ENCODE results near the gene CHAF1A.

The CHAF1A gene

GRCh38 chr19:4473011-4473762 lies 70.7 kb downstream of the CHAF1A start (continued):
- no peak for TF ChIP-seq ZNF645 (tag by site-specific recombination; IDR thresholded peaks at IDR 0.05)
- no peak for TF ChIP-seq IKZF3 (tag by site-specific recombination; IDR thresholded peaks at IDR 0.05)
- TF ChIP-seq ZBTB7A (tag by site-specific recombination; IDR thresholded peaks at IDR 0.05; ENCODE audit: low read depth) = 0 out of 2 replicates have a peak, but pooled peaks have one; percentile 41
- TF ChIP-seq ZNF423 (tag by site-specific recombination; IDR thresholded peaks at IDR 0.05) = no peak

- POLR2A ChIA-PET = interaction anchor here (1.0 to 1.1 kb wide), 2 partner anchors 19 to 83 kb away, joined by 3 read pairs; no protein-coding TSS in a partner anchor
- TF ChIP-seq MEIS1 (CRISPR knock-in tag; IDR thresholded peaks at IDR 0.05; ENCODE audit: borderline replicate concordance) (no peak), ZBTB20 (tag by site-specific recombination; IDR thresholded peaks at IDR 0.05) (peak; percentile 93), ZNF138 (tag by site-specific recombination; IDR thresholded peaks at IDR 0.05; ENCODE audit: borderline replicate concordance) (no peak), ZNF23 (tag by site-specific recombination; IDR thresholded peaks at IDR 0.05; ENCODE audit: borderline replicate concordance) (no peak), ZBTB8A (tag by site-specific recombination; IDR thresholded peaks at IDR 0.05) (no peak), ZNF513 (tag by site-specific recombination; IDR thresholded peaks at IDR 0.05) (no peak), ZNF10 (tag by site-specific recombination; IDR thresholded peaks at IDR 0.05) (no peak), ZNF184 (tag by site-specific recombination; IDR thresholded peaks at IDR 0.05) (no peak), KLF8 (tag by site-specific recombination; IDR thresholded peaks at IDR 0.05) (no peak; the same call in 1 of the 2 replicates), ZNF747 (tag by site-specific recombination; IDR thresholded peaks at IDR 0.05) (no peak), TSHZ1 (tag by site-specific recombination; IDR thresholded peaks at IDR 0.05; ENCODE audit: borderline replicate concordance) (no peak), ZEB2 (tag by site-specific recombination; IDR thresholded peaks at IDR 0.05) (0 out of 2 replicates have a peak, but pooled peaks have one; percentile 16), ZNF624 (tag by site-specific recombination; IDR thresholded peaks at IDR 0.05) (no peak), KLF1 (tag by site-specific recombination; IDR thresholded peaks at IDR 0.05) (0 out of 2 replicates have a peak, but pooled peaks have one; percentile 31), ZNF211 (tag by site-specific recombination; IDR thresholded peaks at IDR 0.05; ENCODE audit: low read depth) (no peak), ZNF146 (tag by site-specific recombination; IDR thresholded peaks at IDR 0.05) (no peak), ZNF354C (tag by site-specific recombination; IDR thresholded peaks at IDR 0.05; ENCODE audit: borderline replicate concordance, low read depth) (no peak), HOXA7 (CRISPR knock-in tag; IDR thresholded peaks at IDR 0.05; ENCODE audit: borderline replicate concordance) (no peak), ZNF248 (tag by site-specific recombination; IDR thresholded peaks at IDR 0.05) (no peak), ZNF521 (tag by site-specific recombination; IDR thresholded peaks at IDR 0.05) (no peak), ZNF621 (tag by site-specific recombination; IDR thresholded peaks at IDR 0.05) (no peak), ELK4 (IDR thresholded peaks at IDR 0.05; ENCODE audit: borderline replicate concordance, low read depth, low read length) (no peak), ZNF324 (tag by site-specific recombination; IDR thresholded peaks at IDR 0.05) (no peak)
These were observed 71.5 kb downstream of the CHAF1A start for GRCh38 chr19:4473763-4474513.

More at GRCh38 chr19:4473763-4474513, 71.5 kb downstream of the CHAF1A start:
- H3K27ac ChIP-seq (ENCODE audit: extremely low read depth, low read depth, low read length) = peak overlapping the region; percentile 73
- H3K4me3 ChIP-seq (ENCODE audit: low read depth, low read length) = peak overlapping the region; percentile 85
- peaks cover 3% of the 10 kb centered on the region; the same call in 1 of the 2 replicates for H3K4me1 ChIP-seq (ENCODE audit: control insufficient read depth, insufficient read depth, low read length)
- CTCF ChIA-PET = interaction anchor here (0.6 to 1.1 kb wide), 3 partner anchors 17 to 240 kb away, joined by 3 to 7 read pairs (median 3); no protein-coding TSS in a partner anchor
- no peaks in the 10 kb centered on the region for H3K9me3 ChIP-seq (ENCODE audit: control insufficient read depth, insufficient read depth, low read depth, low read length)
- peaks cover 14 to 38% of the 10 kb centered on the region in 2 experiments for H3K36me3 ChIP-seq (ENCODE audit: control insufficient read depth in 2 of 2, insufficient read depth in 1 of 2, low read length in 2 of 2)

All from HEK293 (cell line).